A549 treated with AZD9567 at 1 μM for 4 hours (cell line): ENCODE results near the gene FNBP1L. TPM values are rescaled to one million over a fixed set of nuclear protein-coding genes. Genes with fewer than 3 reads are reported as not detected.

ENCODE experiments used
- total RNA-seq: library from RNA; stranded (reverse); fragments of 200-300 nt; extraction: Qiagen RNA extraction; gene quantifications from 5 replicates; pipeline ENCODE4 v1.2.3, GENCODE V29; 2022; ENCODE audit not compliant: insufficient read depth

The FNBP1L gene
- 16.0 to 25.5 TPM (median 23.4 TPM) in 5 replicates for total RNA-seq

DNA sequence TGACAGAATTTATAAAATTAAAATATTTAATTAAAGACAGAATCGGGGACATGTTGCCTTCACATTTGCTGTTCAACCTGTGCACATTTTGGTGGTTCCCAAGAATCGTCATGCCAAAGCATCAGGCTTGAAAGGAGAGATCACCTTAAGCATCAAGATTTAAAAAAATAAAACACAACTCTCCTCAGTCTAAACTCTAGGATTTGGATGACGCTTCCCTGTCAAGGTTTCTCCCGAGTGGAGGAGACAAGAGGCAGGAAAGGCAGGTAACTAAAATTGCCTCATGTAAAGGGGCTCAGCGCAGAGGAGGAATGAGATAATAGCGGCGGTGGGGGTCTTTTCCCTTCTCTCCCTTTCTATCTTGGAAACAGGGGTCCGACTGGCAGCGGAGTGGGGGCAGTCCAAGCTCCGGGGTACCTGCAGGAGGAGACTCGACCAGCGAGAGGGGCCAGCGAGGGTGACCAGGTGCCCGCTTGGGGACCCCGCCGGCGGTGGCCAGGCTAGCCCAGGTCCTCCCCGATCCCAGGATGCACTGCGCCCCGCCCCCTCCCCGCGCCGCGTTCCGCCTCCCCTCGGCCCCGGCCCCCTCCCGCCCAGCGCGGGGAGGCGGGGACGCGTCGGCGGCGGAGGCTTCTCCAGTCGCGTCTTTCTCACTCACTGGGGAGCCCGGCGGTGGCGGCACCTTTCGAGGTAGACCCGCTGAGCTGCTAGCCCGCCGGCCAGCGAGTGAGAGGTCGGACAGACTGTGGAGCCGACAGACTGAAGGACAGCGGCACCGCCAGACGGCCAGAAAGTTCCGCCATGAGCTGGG lies at the start of gene FNBP1L:
Gene FNBP1L (plus strand): TSS at position 638 of the 811 bp plus-strand sequence. CDS start 164 bp downstream, at position 802.

Other genes starting within 250 kb of the FNBP1L start
- gene DR1, start 102.2 kb upstream of the FNBP1L start, total RNA-seq: 24.3 to 37.3 TPM (median 33.4 TPM) in 5 replicates
- 60.9 to 77.1 TPM (median 71.4 TPM) in 5 replicates for gene BCAR3, start 233.7 kb downstream of the FNBP1L start, total RNA-seq